Breast epithelium (tissue), 4 donors: ENCODE measurements around the gene BRD9. TPM values are rescaled to one million over a fixed set of nuclear protein-coding genes. Genes with fewer than 3 reads are reported as not detected.
A peak's percentile ranks its signal among the peaks of the same experiment; 100 is the strongest.

Experiments
- DNase-seq, 2 donors: peaks; one replicate each; pipeline ENCODE4 v3.0.0-alpha.2; 2019; ENCODE audit warnings: low spot score in 2 of 2
- H3K27ac ChIP-seq, 2 donors: fragments of 200-600 bp; sonication (generic) in 1 of 2; one replicate each; pipeline ENCODE4 v1.5.1; 2016 to 2019; ENCODE audit warnings: mild to moderate bottlenecking in 1 of 2
- H3K27me3 ChIP-seq, 2 donors: fragments of 200-600 bp; sonication (generic) in 1 of 2; one replicate each; pipeline versions ENCODE4 v1.5.1 to v1.6.0; 2017 to 2019; ENCODE audit warnings: control low read depth in 1 of 2, mild to moderate bottlenecking in 1 of 2
- H3K36me3 ChIP-seq: fragments of 200-600 bp; one replicate; pipeline ENCODE4 v1.5.1; 2019
- H3K4me1 ChIP-seq, 2 donors: fragments of 200-600 bp; sonication (generic); one replicate each; pipeline ENCODE4 v1.5.1; 2016 to 2019; ENCODE audit warnings: control low read depth in 1 of 2
- H3K4me3 ChIP-seq, 3 donors: fragments of 200-600 bp; sonication (generic); 1 replicate in 2 of 3; 2 replicates in 1 of 3; pipeline ENCODE4 v1.5.1; 2016 to 2019; ENCODE audit warnings: mild to moderate bottlenecking in 3 of 3, moderate library complexity in 2 of 3
- H3K9me3 ChIP-seq, 2 donors: fragments of 200-600 bp; sonication (generic) in 1 of 2; one replicate each; pipeline ENCODE4 v1.5.1; 2016 to 2019; ENCODE audit warnings: control low read depth in 1 of 2
- CTCF ChIP-seq, 3 donors: fragments of 450-650 bp; IDR thresholded peaks; one replicate each; pipeline ENCODE4 v1.5.1; 2016 to 2017; ENCODE audit warnings: antibody characterized with exemption in 3 of 3, mild to moderate bottlenecking in 3 of 3, moderate library complexity in 3 of 3
- POLR2A ChIP-seq: fragments of 450-650 bp; IDR thresholded peaks from one replicate; pipeline ENCODE4 v1.6.1; 2016; ENCODE audit warnings: antibody characterized with exemption, mild to moderate bottlenecking, moderate library complexity
- POLR2AphosphoS5 ChIP-seq, 3 donors: sonication (generic); formaldehyde crosslinking; IDR thresholded peaks; one replicate each; pipeline ENCODE4 v1.6.1; 2017; ENCODE audit warnings: antibody characterized with exemption in 3 of 3
- intact Hi-C: fragments of 100-400 bp; cut with DNase I; formaldehyde crosslinking; loops from one replicate; pipeline ENCODE4 v1.15.1; 2023; ENCODE audit warnings: low total_unique reads
- total RNA-seq, 3 donors: library from RNA; depleted of rRNA; stranded (reverse); fragments of >200 nt; gene quantifications; one replicate each; pipeline ENCODE4 v1.1.0, GENCODE V29; 2016

BRD9 gene
- total RNA-seq, 3 donors from 2014 or later = 33.3 to 44.6 (median 36.1) TPM

GRCh38 chr5:911601-912000 is 19.0 kb upstream of the BRD9 start:
- intact Hi-C loops = loop anchor here (5.0 kb wide), 1 partner anchor 191 kb away; no protein-coding TSS in a partner anchor
- no peak for TF ChIP-seq CTCF (IDR thresholded peaks at IDR 0.05)
- no peak for TF ChIP-seq POLR2AphosphoS5 (IDR thresholded peaks at IDR 0.05)
- TF ChIP-seq POLR2A = no peak
- no peaks in the 10 kb centered on the region for H3K27me3 ChIP-seq
- H3K27ac ChIP-seq = no peak overlapping the region
- H3K9me3 ChIP-seq = no peaks in the 10 kb centered on the region
- no peaks in the 10 kb centered on the region for H3K4me1 ChIP-seq
- H3K36me3 ChIP-seq = no peaks in the 10 kb centered on the region
- H3K4me3 ChIP-seq = no peak overlapping the region
- DNase-seq = no peak

- no peaks in the 10 kb centered on the region for H3K4me1 ChIP-seq
- DNase-seq = no peak
- TF ChIP-seq POLR2AphosphoS5 (IDR thresholded peaks at IDR 0.05) (no peak), POLR2A (no peak), CTCF (IDR thresholded peaks at IDR 0.05) (no peak)
- no peak overlapping the region for H3K27ac ChIP-seq
- H3K36me3 ChIP-seq = no peaks in the 10 kb centered on the region
- no peaks in the 10 kb centered on the region for H3K9me3 ChIP-seq
- no peaks in the 10 kb centered on the region for H3K27me3 ChIP-seq
- no peak overlapping the region for H3K4me3 ChIP-seq
- intact Hi-C loops = loop anchor here (5.0 kb wide), 1 partner anchor 192 kb away; no protein-coding TSS in a partner anchor
These were observed 18.2 kb upstream of the BRD9 start for GRCh38 chr5:910769-911160.

DNA sequence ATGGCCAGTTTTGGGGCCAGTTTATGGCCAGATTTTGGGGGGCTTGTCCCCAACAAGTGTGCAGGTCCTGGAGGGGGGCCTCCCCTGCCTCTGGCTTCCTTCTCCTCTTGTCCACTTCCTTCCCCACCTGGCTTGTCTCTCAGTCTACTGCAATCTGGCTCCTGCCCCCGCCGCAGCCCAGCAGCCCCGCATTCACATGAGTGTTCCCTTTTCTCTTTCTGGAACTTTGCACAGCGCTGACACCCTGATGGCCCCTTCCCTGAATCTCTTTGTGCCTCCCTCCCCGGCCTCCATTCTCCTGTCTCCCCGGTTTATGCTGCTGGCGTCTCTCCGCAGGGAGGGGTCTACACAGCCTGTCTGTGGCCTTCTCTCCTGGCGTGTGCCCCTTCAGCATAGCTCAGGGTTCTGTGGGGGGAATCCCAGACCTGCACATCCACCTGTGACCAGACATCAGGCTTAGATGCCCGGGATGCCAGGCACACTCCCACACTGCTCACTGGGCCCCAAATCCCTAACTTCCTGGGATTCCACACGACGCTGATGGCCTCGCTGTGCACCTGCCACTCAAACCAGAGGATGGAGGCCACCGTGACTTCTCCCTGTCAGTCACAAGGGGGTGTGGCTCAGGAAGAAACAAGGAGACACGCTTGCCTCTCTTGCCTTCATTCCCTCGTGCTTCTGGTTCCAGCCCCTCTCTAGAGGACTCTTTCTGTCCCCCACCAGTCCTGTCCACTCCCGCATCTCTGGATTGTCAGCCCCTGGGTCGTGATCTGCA is 17.6 kb upstream of the BRD9 start:
- Histone ChIP-seq H3K36me3 (no peaks in the 10 kb centered on the region), H3K27me3 (no peaks in the 10 kb centered on the region), H3K4me1 (no peaks in the 10 kb centered on the region), H3K4me3 (no peak overlapping the region), H3K9me3 (no peaks in the 10 kb centered on the region), H3K27ac (no peak overlapping the region)
- TF ChIP-seq POLR2AphosphoS5 (IDR thresholded peaks at IDR 0.05) (no peak), POLR2A (no peak), CTCF (IDR thresholded peaks at IDR 0.05) (no peak)
- DNase-seq = no peak
- intact Hi-C loops = loop anchor here (5.0 kb wide), 2 partner anchors 192 to 233 kb away; no protein-coding TSS in a partner anchor

DNA sequence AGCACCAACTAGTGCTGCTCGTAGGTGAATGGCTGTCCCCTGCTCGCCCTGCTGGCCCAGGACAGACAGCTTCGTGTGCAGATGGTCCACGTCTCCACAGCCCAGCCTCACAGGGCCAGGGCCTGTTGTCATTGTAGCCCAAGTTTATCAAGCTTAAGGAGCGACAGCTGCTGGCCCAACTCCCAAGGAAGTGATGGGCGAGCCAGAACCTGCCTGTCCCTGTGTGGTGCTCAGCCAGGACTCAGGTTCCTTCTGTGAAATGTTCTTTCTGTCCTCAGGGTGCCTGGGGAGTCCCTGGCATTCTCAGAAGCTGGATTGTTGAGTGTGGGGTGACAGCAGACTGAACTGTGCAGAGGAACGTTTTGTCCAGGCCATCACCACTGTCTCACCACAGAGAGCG is 16.5 kb upstream of the BRD9 start:
- Histone ChIP-seq H3K4me3 (no peak overlapping the region), H3K27ac (no peak overlapping the region), H3K9me3 (no peaks in the 10 kb centered on the region), H3K36me3 (no peaks in the 10 kb centered on the region), H3K27me3 (no peaks in the 10 kb centered on the region), H3K4me1 (no peaks in the 10 kb centered on the region)
- peak in 1 of 2 donors; percentile 50 for DNase-seq
- intact Hi-C loops = loop anchor here (5.0 kb wide), 1 partner anchor 232 kb away; no protein-coding TSS in a partner anchor
- TF ChIP-seq POLR2AphosphoS5 (IDR thresholded peaks at IDR 0.05) (no peak), POLR2A (no peak), CTCF (IDR thresholded peaks at IDR 0.05) (no peak)

- no peak overlapping the region for H3K4me3 ChIP-seq
- DNase-seq = no peak
- H3K4me1 ChIP-seq = no peaks in the 10 kb centered on the region
- no peaks in the 10 kb centered on the region for H3K36me3 ChIP-seq
- no peaks in the 10 kb centered on the region for H3K9me3 ChIP-seq
- TF ChIP-seq POLR2A = no peak
- TF ChIP-seq POLR2AphosphoS5 (IDR thresholded peaks at IDR 0.05) = no peak
- TF ChIP-seq CTCF (IDR thresholded peaks at IDR 0.05) = no peak
- H3K27me3 ChIP-seq = no peaks in the 10 kb centered on the region
- intact Hi-C loops = loop anchor here (5.0 kb wide), 1 partner anchor 231 kb away; no protein-coding TSS in a partner anchor
- no peak overlapping the region for H3K27ac ChIP-seq
These were observed 15.6 kb upstream of the BRD9 start for GRCh38 chr5:908172-908571.
